ENCODE results near the gene TLE2. TPM values are rescaled to one million over a fixed set of nuclear protein-coding genes. Genes with fewer than 3 reads are reported as not detected.

TLE2 gene
- total and polyA plus RNA-seq, 9 of the 15 experiments (the other 6 are each of a cell fraction or from before 2014, with no cell fraction given) = 0.35 to 13.1 (median 6.2) TPM

- TF ChIP-seq CXXC5 (CRISPR knock-in tag; IDR thresholded peaks at IDR 0.05) = peak; percentile 96
- TF ChIP-seq MEF2D (tag; conservative IDR thresholded peaks at IDR 0.05; ENCODE audit: low read depth) = no peak
- 0 out of 2 replicates have a peak, but pooled peaks have one; percentile 17 for TF ChIP-seq ZNF584 (CRISPR knock-in tag; IDR thresholded peaks at IDR 0.05; ENCODE audit: low read depth)
- 0 out of 2 replicates have a peak, but pooled peaks have one; percentile 40 for TF ChIP-seq HNRNPL (IDR thresholded peaks at IDR 0.05; ENCODE audit: low read depth, low read length)
- peak; percentile 93 for TF ChIP-seq VEZF1 (CRISPR knock-in tag; IDR thresholded peaks at IDR 0.05)
- 0 out of 2 replicates have a peak, but pooled peaks have one; percentile 14 for TF ChIP-seq AFF4 (CRISPR knock-in tag; IDR thresholded peaks at IDR 0.05)
- no peak for TF ChIP-seq FUS (optimal IDR thresholded peaks at IDR 0.05; ENCODE audit: low read depth, low read length)
- TF ChIP-seq ETS1 (conservative IDR thresholded peaks at IDR 0.05; ENCODE audit: control insufficient read depth, low read depth, low read length) = peak; percentile 85; the same call in 1 of the 2 replicates
- TF ChIP-seq SNIP1 (IDR thresholded peaks at IDR 0.05; ENCODE audit: low read depth) = no peak
- TF ChIP-seq STAT5B (CRISPR knock-in tag; IDR thresholded peaks at IDR 0.05) = no peak
- TF ChIP-seq HCFC1 (IDR thresholded peaks at IDR 0.05; ENCODE audit: low read depth, low read length) = peak; percentile 91
- TF ChIP-seq RNF2 (IDR thresholded peaks at IDR 0.05) = no peak
- no peak for TF ChIP-seq CCAR2 (IDR thresholded peaks at IDR 0.05; ENCODE audit: low read depth, low read length)
- no peak for TF ChIP-seq KDM5B (IDR thresholded peaks at IDR 0.05; ENCODE audit: insufficient replicate concordance, low read depth, low read length)
- no peak for TF ChIP-seq TAF1 (IDR thresholded peaks at IDR 0.05; ENCODE audit: control insufficient read depth, extremely low read depth, insufficient read depth, low read length, severe bottlenecking)
- peak; percentile 62; the same call in 1 of the 2 replicates for TF ChIP-seq EP400 (IDR thresholded peaks at IDR 0.05)
- no peak for TF ChIP-seq ZFP30 (CRISPR knock-in tag; IDR thresholded peaks at IDR 0.05; ENCODE audit: borderline replicate concordance)
- TF ChIP-seq, protein P1, sequence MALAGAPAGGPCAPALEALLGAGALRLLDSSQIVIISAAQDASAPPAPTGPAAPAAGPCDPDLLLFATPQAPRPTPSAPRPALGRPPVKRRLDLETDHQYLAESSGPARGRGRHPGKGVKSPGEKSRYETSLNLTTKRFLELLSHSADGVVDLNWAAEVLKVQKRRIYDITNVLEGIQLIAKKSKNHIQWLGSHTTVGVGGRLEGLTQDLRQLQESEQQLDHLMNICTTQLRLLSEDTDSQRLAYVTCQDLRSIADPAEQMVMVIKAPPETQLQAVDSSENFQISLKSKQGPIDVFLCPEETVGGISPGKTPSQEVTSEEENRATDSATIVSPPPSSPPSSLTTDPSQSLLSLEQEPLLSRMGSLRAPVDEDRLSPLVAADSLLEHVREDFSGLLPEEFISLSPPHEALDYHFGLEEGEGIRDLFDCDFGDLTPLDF (CRISPR knock-in tag; IDR thresholded peaks at IDR 0.05) = peak; percentile 78; the same call in 1 of the 2 replicates
- TF ChIP-seq ZNF551 (CRISPR knock-in tag; IDR thresholded peaks at IDR 0.05) = no peak
These were observed 7.3 kb upstream of the TLE2 start (continued) for GRCh38 chr19:3036119-3036976.
